GM18858 (cell line): ENCODE data around the gene IFI27L2.

Experiments used
- ATAC-seq: cut with Tn5 transposase; IDR thresholded peaks from one replicate; pipeline ENCODE4 v1.9.1; 2021; ENCODE audit not compliant: unreplicated experiment

The IFI27L2 gene

GRCh38 chr14:94124582-94125377 is 4.6 kb downstream of the IFI27L2 start:
- ATAC-seq, result no peak

DNA sequence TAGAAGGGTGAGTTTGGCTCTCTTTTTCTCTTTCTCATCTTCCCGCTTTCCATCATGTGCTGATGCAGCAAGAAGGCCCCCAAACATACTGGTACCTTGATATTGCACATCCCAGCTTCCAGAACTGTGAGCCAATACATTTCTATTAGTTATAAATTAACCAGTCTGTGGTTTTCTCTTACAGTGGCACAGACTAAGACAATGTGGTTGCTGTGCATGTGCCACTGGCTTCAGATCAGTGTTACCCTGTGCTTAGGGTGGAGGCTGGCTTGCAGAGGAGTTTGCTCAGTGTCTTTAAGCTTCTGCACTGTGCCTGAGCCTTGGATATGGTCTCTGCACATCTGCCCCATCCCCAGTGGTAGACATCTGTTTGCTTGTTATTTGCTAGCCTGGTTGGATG is 5.5 kb downstream of the IFI27L2 start:
- ATAC-seq, result no peak

DNA sequence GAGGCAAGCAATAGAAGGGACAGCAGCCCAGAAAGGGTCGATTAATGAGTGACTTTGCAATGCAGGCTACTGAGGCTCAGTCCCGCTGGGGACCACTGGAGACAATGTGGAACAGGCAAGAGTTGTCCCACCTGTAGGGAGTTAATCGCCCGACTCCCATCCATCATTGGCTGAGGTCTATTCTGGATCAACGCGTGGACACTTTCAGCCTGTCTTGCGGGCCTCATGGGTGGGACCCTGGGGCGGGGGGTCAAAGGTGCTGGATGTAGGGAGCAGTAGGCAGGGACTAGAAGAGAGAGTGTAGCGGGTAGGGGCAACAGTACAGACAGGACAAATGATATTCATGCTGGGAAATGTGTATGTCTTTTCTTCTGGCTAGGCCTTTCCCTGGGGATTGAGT is 6.1 kb downstream of the IFI27L2 start:
- ATAC-seq, result no peak

GRCh38 chr14:94122438-94122837 is 7.0 kb downstream of the IFI27L2 start:
- ATAC-seq, result no peak

DNA sequence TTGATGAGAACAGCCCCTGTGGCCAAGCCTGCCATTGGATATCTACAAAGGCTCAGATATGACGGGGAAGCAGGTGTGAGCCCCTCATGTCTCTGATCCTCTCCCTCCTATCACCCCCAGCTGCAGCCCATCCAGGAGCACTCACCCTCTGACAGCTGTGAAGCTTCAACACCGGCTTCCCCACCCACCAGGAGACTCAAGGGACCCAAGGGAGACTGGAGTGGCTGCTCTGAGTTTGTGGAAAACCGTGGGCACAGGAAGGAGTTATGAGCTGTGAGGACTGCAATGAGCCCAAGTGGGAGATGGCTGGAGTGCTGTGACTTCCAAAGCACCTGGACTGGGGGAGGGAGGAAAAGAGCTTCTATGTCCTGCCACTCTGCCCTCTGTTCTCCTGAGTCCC is 7.9 kb downstream of the IFI27L2 start:
- no peak for ATAC-seq

DNA sequence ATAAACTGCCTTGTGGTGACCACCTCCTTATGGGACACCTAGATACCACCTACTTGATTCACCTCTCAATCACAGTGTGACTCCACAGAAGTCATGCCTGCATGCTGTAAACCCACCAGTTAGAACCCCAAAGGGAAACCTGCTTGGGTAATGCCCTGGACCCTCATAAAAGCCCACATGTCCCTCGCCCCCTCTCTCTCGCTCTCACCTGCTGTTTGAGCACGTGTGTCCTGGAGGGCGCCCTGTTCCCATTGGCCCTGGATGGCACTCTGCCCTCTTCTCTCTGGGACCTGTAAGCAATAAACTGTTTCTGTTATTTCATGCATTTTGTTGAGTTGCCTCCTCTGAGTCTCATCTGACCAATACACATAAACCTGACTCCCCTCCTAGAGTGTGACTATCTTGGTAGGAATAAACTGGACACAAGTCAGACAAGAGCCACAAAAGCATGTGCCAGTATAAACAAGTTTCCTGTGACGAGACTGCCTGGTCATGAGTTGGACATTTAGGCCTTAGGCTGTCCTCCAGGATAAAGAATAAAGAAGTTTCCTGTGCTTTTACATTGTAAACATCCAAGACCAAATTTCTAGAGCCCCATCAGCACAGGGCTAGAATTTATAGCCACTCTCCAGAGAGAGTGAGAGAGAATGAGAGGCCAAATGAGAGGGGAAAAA is 8.6 kb downstream of the IFI27L2 start:
- no peak for ATAC-seq

DNA sequence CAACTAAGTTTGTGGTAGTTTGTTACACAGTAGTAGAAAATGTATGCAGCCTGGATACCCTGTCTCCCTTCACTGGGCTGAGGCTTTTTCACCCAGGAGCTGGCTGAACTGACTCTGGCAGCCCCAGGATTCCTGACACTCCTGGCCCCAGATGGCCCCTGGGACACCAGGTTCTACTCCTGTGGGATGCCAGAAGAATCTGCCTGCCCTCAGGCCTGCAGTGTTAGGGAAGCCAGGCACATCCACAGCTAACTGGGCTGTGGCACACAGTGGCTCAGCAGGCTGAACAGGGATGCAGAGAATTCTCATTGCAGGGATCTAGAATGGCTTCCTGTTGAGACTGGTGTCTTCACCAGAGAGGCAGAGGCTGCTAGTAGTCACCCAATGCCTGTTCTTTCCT is 10.3 kb downstream of the IFI27L2 start:
- no peak for ATAC-seq

GRCh38 chr14:94117856-94118255 is 11.5 kb downstream of the IFI27L2 start:
- ATAC-seq, result no peak

GRCh38 chr14:94116701-94117100 is 12.7 kb downstream of the IFI27L2 start:
- ATAC-seq, result no peak

DNA sequence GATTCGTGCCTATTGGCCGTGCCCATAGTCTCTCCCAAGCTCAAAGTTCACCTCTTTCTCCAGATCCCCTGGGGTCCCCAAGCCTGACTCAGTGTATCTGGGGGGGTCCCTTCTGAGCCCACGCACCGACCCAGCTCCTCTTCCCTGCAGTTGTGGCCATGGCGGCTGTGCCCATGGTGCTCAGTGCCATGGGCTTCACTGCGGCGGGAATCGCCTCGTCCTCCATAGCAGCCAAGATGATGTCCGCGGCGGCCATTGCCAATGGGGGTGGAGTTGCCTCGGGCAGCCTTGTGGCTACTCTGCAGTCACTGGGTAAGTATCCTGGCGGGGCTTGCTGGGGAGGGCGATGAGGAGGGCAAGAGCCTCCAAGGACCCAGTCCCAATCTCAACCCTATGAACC is 13.8 kb downstream of the IFI27L2 start:
- ATAC-seq, result no peak

DNA sequence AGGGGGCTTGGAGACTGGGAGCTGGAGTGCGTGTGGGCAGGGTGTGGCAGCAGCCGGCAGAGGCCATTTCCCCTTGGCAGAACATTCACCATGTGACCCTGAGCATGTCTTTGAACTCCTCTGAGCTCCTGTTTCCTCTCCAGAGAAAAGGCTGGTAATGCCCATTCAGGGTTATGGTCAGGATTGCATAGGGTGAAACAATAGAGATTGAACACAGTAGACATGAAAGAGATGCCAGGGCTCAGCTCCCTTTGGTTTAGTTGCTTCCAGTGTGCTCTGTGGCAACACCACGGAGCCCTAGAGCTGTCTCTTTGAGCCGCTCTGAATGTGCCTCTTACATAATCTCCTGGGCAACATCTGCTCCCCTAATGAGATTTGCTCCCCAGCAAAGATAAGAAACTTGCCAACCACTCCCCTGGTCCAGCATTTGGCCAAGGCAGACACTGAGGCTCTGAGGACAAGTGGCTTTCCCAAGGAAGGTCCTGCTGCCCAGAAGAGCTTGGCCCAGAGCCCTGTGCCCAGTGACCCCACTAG is 14.3 kb downstream of the IFI27L2 start:
- ATAC-seq, result no peak

GRCh38 chr14:94114589-94115057 is 14.8 kb downstream of the IFI27L2 start:
- no peak for ATAC-seq

DNA sequence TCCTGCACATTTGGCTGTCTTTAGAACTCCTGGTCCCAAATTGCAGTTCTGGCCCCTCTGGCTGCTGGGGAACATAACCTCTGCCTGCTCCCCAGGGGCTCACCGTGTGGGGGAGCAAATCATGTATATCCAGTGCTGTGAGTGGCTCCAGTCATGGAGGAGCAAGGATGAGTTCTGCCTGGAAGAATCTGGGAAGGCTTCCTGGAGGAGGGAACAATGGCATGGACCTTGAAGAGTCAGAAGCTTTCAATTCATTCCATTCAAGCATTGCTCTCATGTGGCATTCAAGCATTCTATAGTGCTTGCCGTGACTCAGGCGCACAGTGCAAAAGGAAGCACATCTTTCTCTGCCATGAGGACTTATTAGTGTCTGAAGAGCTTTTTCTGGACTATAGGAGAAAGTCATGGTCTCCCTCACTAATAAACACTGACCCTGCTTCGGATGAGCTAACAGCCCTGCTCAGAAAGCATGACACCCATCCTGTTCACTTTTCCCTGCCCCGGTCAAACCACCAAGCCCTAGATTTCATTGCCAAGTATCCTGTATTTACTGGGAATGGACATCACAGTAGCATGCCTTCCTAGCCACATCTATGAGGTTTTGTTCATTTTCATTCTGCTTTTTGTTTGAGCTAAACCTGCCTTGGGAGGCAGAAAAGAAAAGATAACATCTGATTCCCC is 15.4 kb downstream of the IFI27L2 start:
- no peak for ATAC-seq

GRCh38 chr14:94113490-94113889 is 15.9 kb downstream of the IFI27L2 start:
- ATAC-seq, result no peak

- no peak for ATAC-seq
Observed at GRCh38 chr14:94113073-94113472, 16.3 kb downstream of the IFI27L2 start.

DNA sequence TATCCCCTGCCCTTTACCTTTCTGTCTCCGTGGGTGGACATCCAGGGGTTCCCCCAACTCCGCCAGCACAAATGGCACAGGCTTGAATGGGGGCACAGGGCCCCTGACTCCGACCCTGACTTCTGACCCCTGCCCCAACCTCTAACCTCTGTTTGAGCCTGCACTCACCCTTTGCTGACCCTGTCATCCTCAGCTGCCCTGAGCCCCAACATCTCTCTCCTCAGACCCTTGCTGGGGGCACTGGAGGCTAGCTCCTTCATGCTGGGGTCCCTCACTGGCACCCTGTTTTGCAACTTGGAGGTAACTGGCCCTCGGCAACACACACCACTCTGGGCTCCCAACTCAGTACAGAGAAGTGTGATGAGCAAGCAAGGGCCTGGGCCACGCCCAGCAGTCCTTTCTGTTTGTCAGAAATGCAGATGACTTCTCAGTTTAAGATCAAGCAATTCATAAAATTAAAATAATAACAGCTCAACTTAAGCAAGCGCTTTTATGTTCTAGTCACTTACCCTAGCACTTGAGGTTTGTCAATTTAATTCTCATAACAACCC is 16.8 kb downstream of the IFI27L2 start:
- ATAC-seq, result no peak

- ATAC-seq, result no peak
Observed at GRCh38 chr14:94111276-94112095, 17.9 kb downstream of the IFI27L2 start.

DNA sequence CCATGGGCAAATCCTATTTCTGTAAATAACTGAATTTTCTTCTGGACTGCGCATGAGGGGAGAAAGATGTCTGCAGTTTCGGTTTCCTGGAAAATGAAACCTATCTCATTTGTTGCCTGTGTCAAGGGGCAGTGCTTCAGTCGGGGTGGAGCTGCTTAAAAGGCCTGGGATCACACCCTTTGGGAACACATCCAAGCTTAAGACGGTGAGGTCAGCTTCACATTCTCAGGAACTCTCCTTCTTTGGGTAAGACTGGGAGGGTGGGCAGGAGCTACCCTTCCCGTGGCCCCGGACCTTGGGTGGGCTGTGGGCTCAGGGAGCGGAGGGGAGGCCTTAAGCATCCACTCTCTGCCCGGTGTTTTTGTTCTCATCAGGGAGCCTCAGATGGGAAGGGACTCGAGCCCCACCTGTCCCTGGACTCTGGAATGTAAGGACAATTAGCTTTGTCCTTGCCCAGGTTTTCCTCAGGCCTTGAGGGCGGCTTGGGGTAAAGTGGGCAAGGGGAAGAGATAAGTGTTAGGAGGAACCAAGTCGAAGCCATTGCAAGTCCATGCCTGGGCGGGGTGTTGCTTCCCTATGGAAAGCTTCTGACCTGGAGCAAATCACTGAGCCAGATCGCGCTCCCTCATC is 18.7 kb downstream of the IFI27L2 start, which contains the start of gene IFI27:
IFI27 (plus strand) TSS at position 185 of the 630 bp plus-strand sequence.
- ATAC-seq, result no peak

GRCh38 chr14:94109915-94110250 is 19.5 kb downstream of the IFI27L2 start:
- ATAC-seq, result no peak

DNA sequence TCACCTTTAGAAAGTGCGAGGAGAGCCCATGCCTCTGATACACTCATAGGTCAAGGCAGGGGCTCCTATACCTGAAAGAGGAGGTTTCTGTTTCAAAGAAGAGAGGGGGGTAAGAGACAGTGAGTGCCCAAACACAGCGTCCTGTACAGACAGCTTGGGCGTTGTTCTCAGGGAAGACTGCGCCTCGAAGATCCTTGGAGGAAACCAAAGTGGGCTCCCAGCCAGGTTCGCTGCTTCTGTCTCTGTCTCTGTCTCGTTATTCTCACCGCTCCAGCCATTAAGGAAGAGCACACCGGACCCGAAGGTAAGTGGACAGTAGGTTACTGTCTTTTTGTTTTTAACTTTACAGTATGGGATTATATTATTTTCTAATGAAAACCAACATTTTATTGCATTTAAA is 24.7 kb downstream of the IFI27L2 start:
- no peak for ATAC-seq
